GM12891 (cell line): ENCODE measurements around the gene PCDHA6.

ENCODE experiments used
- PAX5 ChIP-seq: IDR thresholded peaks from 2 replicates; pipeline ENCODE4 v1.6.1; 2011; ENCODE audit warnings: low read length, moderate library complexity, mild to moderate bottlenecking; ENCODE audit not compliant: insufficient read depth, severe bottlenecking
- POLR2A ChIP-seq: IDR thresholded peaks from 2 replicates; pipeline ENCODE4 v1.6.1; 2011; ENCODE audit warnings: low read depth, low read length, control low read depth
- POLR2AphosphoS5 ChIP-seq: IDR thresholded peaks from 2 replicates; pipeline ENCODE4 v1.6.1; 2011; ENCODE audit warnings: low read depth, low read length, control low read depth

DNA sequence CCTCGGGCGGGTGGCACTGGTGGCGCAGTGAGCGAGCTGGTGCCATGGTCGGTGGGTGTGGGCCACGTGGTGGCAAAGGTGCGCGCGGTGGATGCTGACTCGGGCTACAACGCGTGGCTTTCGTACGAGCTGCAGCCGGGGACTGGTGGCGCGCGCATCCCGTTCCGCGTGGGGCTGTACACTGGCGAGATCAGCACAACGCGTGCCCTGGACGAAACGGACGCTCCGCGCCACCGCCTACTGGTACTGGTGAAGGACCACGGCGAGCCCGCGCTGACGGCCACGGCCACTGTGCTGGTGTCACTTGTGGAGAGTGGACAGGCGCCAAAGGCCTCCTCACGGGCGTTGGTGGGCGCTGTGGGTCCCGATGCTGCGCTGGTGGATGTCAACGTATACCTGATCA is 18.9 kb upstream of the PCDHA6 start:
- TF ChIP-seq POLR2A (no peak), POLR2AphosphoS5 (no peak), PAX5 (no peak)
